Measurements from ENCODE around the gene PAX8. TPM values are rescaled to one million over a fixed set of nuclear protein-coding genes. Genes with fewer than 3 reads are reported as not detected.

Gene PAX8
- total and polyA plus RNA-seq, 5 experiments from 2014 or later = 0.52 to 1.6 (median 0.73) TPM

- Mint-ChIP-seq H3K9me3 (no peaks in the 10 kb centered on the region), H3K36me3 (peaks cover 0 to 4% (median 0%) of the 10 kb centered on the region in 3 donors), H3K4me3 (peak overlapping the region in 1 of 10 donors; percentile 5), H3K27ac (no peak overlapping the region), H3K27me3 (peaks cover 23 to 73% (median 49%) of the 10 kb centered on the region in 5 donors), H3K4me1 (peaks cover 11 to 36% (median 33%) of the 10 kb centered on the region in 4 donors)
- POLR2A ChIA-PET = no interaction called here
- ATAC-seq (no peak), DNase-seq (no peak)
These were observed 4.3 kb downstream of the PAX8 start for GRCh38 chr2:113274432-113274831.

- peaks cover 22 to 73% (median 47%) of the 10 kb centered on the region in 5 donors for H3K27me3 Mint-ChIP-seq
- POLR2A ChIA-PET = no interaction called here
- no peak overlapping the region for H3K27ac Mint-ChIP-seq
- H3K36me3 Mint-ChIP-seq = peaks cover 0 to 4% (median 0%) of the 10 kb centered on the region in 3 donors
- no peak overlapping the region for H3K4me3 Mint-ChIP-seq
- ATAC-seq (no peak), DNase-seq (no peak)
- no peaks in the 10 kb centered on the region for H3K9me3 Mint-ChIP-seq
- peaks cover 11 to 36% (median 33%) of the 10 kb centered on the region in 4 donors for H3K4me1 Mint-ChIP-seq
These were observed 4.7 kb downstream of the PAX8 start for GRCh38 chr2:113273981-113274380.

- Mint-ChIP-seq H3K4me3 (peak overlapping the region in 8 of 10 donors; percentile 0 to 63 (median 34)), H3K9me3 (no peaks in the 10 kb centered on the region), H3K36me3 (peaks cover 0 to 4% (median 0%) of the 10 kb centered on the region in 3 donors), H3K27ac (peak overlapping the region in 1 of 10 donors; percentile 43), H3K27me3 (peaks cover 22 to 79% (median 47%) of the 10 kb centered on the region in 5 donors), H3K4me1 (peaks cover 14 to 38% (median 35%) of the 10 kb centered on the region in 4 donors)
- peak; percentile 91 to 96 for ATAC-seq
- POLR2A ChIA-PET = interaction anchor here (0.9 to 1.0 kb wide), 2 partner anchors 14 to 19 kb away, joined by 3 read pairs; no protein-coding TSS in a partner anchor
- peak in 6 of 10 donors; percentile 13 to 49 (median 40) for DNase-seq
These were observed 5.6 kb downstream of the PAX8 start for GRCh38 chr2:113273027-113273551.

DNA sequence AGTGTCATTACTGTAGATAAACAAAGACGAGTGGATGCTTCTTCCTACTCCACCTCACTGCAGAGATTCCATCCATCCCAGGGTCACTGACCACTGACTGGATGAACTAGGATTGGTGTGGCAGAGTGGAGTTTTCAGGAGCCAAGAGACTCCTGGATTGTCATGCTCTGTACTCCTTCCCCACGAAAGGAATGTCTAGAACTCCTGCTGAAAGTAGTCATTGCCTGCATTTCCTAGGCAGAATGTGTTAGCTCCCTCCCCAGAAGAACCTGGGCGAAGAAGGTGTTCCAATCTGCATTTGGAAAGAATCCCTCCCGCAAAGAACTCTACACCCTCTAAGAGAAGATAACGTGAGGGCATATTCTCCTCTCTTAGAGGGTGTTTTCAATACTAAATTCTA lies 6.2 kb downstream of the PAX8 start:
- peak overlapping the region in 2 of 10 donors; percentile 14 to 25 for H3K4me3 Mint-ChIP-seq
- DNase-seq = no peak
- POLR2A ChIA-PET = interaction anchor here (0.9 to 1.0 kb wide), 2 partner anchors 13 to 18 kb away, joined by 3 read pairs; no protein-coding TSS in a partner anchor

GRCh38 chr2:113268621-113269360 lies 9.9 kb downstream of the PAX8 start:
- no peak for ATAC-seq
- Mint-ChIP-seq H3K27me3 (peaks cover 4 to 49% (median 25%) of the 10 kb centered on the region in 5 donors), H3K36me3 (peaks cover 0 to 9% (median 0%) of the 10 kb centered on the region in 3 donors), H3K4me3 (no peak overlapping the region), H3K4me1 (peaks cover 11 to 22% (median 15%) of the 10 kb centered on the region in 4 donors), H3K9me3 (no peaks in the 10 kb centered on the region), H3K27ac (peak overlapping the region in 2 of 10 donors; percentile 50 to 55)
- DNase-seq = no peak
- POLR2A ChIA-PET = interaction anchor here (0.7 kb wide), 1 partner anchor 8 kb away, joined by 3 read pairs; no protein-coding TSS in a partner anchor

More for the DNA sequence above, 6.2 kb downstream of the PAX8 start:
- H3K27me3 Mint-ChIP-seq = peaks cover 22 to 83% (median 47%) of the 10 kb centered on the region in 5 donors
- peaks cover 16 to 41% (median 34%) of the 10 kb centered on the region in 4 donors for H3K4me1 Mint-ChIP-seq
- peaks cover 0 to 4% (median 0%) of the 10 kb centered on the region in 3 donors for H3K36me3 Mint-ChIP-seq
- H3K27ac Mint-ChIP-seq = no peak overlapping the region
- no peaks in the 10 kb centered on the region for H3K9me3 Mint-ChIP-seq
- ATAC-seq = no peak

- no peaks in the 10 kb centered on the region for H3K9me3 Mint-ChIP-seq
- no peak overlapping the region for H3K4me3 Mint-ChIP-seq
- DNase-seq (no peak), ATAC-seq (no peak)
- H3K36me3 Mint-ChIP-seq = peaks cover 0 to 9% (median 0%) of the 10 kb centered on the region in 3 donors
- POLR2A ChIA-PET = no interaction called here
- H3K27ac Mint-ChIP-seq = no peak overlapping the region
- peaks cover 1 to 26% (median 7%) of the 10 kb centered on the region in 5 donors for H3K27me3 Mint-ChIP-seq
- H3K4me1 Mint-ChIP-seq = peaks cover 0 to 12% (median 6%) of the 10 kb centered on the region in 4 donors
These were observed 12.3 kb downstream of the PAX8 start for GRCh38 chr2:113266431-113266830.

- peaks cover 0 to 12% (median 5%) of the 10 kb centered on the region in 5 donors for H3K27me3 Mint-ChIP-seq
- no peak overlapping the region for H3K4me3 Mint-ChIP-seq
- ATAC-seq (no peak), DNase-seq (no peak)
- peaks cover 0 to 9% (median 0%) of the 10 kb centered on the region in 3 donors for H3K36me3 Mint-ChIP-seq
- POLR2A ChIA-PET = no interaction called here
- H3K4me1 Mint-ChIP-seq = peaks cover 6 to 28% (median 17%) of the 10 kb centered on the region in 4 donors
- H3K27ac Mint-ChIP-seq = peak overlapping the region in 2 of 10 donors; percentile 11 to 42
- H3K9me3 Mint-ChIP-seq = no peaks in the 10 kb centered on the region
These were observed 13.9 kb downstream of the PAX8 start for GRCh38 chr2:113264713-113265403.

- no peak for ATAC-seq
- Mint-ChIP-seq H3K27ac (no peak overlapping the region), H3K4me3 (no peak overlapping the region), H3K9me3 (no peaks in the 10 kb centered on the region), H3K4me1 (peaks cover 11 to 31% (median 19%) of the 10 kb centered on the region in 4 donors), H3K36me3 (peaks cover 0 to 9% (median 0%) of the 10 kb centered on the region in 3 donors), H3K27me3 (peaks cover 0 to 11% (median 5%) of the 10 kb centered on the region in 5 donors)
- DNase-seq = no peak
- POLR2A ChIA-PET = no interaction called here
These were observed 15.2 kb downstream of the PAX8 start for GRCh38 chr2:113263546-113263945.

DNA sequence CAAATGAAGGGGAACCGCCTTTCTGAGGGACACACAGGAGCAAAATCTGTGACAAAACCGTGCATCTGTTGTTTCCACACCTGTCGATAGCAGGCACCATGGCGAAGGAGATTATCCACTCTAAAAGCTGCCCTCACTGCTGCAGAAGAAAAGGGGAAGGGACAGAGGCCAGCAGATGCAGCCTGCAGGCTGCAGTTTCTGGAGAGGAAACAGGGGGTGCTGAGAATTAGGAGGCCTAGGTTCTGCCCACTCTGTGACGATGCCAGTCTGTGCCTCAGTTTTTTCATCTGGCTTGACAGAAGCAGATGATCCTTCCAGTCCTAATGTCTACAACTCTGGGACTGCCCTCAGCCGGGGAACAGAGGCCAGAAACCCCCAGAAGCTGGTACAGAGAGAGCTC lies 17.7 kb downstream of the PAX8 start:
- no peaks in the 10 kb centered on the region for H3K9me3 Mint-ChIP-seq
- H3K36me3 Mint-ChIP-seq = peaks cover 0 to 9% (median 0%) of the 10 kb centered on the region in 3 donors
- ATAC-seq (no peak), DNase-seq (no peak)
- H3K27me3 Mint-ChIP-seq = peaks cover 0 to 6% (median 1%) of the 10 kb centered on the region in 5 donors
- H3K4me1 Mint-ChIP-seq = peaks cover 26 to 44% (median 38%) of the 10 kb centered on the region in 4 donors
- H3K27ac Mint-ChIP-seq = peak overlapping the region in 4 of 10 donors; percentile 22 to 37 (median 26)
- POLR2A ChIA-PET = interaction anchor here (1.0 kb wide), 1 partner anchor 10 kb away, joined by 3 read pairs; no protein-coding TSS in a partner anchor
- H3K4me3 Mint-ChIP-seq = no peak overlapping the region

DNA sequence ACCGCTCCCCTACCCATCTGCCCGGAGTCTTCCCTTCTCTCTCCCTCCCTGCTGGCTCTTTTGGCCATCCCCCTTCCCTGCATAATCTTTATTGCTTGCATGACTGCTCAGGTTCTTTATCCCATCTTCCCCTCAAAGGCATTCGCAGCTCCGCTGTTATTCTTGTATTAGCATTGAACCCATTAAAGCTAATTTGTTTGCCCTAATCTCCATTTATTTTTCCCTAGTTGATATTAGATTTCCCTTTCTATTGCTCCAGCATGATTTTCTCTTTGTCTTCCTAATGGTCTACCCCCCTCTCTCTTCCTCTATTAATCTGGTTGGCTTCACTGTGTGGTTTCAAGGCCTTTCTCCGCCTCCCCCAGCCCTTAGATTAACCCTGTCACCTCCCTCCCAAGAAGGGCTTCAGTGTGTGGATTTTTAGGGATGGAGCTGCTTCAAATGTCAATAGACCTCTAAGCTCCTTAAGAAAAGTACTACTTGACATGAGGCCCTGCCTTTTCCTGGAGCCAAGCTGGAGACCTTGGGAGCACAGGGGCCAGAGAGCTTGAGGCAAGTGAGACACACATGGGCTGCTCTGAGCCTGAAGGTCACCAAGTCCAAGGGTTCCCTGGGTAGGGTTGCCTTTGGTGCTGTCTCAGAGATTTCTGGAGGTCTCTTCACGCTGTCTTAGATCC lies 20.1 kb downstream of the PAX8 start:
- Mint-ChIP-seq H3K9me3 (peaks cover 0 to 2% (median 0%) of the 10 kb centered on the region in 9 donors), H3K27ac (peak overlapping the region in 8 of 10 donors; percentile 11 to 78 (median 62)), H3K36me3 (no peaks in the 10 kb centered on the region), H3K4me3 (peak overlapping the region in 3 of 10 donors; percentile 16 to 45 (median 39)), H3K27me3 (no peaks in the 10 kb centered on the region), H3K4me1 (peaks cover 36 to 68% (median 58%) of the 10 kb centered on the region in 4 donors)
- POLR2A ChIA-PET = interaction anchor here (1.5 kb wide), 1 partner anchor 15 kb away, joined by 3 read pairs; no protein-coding TSS in a partner anchor
- ATAC-seq (no peak), DNase-seq (no peak)

DNA sequence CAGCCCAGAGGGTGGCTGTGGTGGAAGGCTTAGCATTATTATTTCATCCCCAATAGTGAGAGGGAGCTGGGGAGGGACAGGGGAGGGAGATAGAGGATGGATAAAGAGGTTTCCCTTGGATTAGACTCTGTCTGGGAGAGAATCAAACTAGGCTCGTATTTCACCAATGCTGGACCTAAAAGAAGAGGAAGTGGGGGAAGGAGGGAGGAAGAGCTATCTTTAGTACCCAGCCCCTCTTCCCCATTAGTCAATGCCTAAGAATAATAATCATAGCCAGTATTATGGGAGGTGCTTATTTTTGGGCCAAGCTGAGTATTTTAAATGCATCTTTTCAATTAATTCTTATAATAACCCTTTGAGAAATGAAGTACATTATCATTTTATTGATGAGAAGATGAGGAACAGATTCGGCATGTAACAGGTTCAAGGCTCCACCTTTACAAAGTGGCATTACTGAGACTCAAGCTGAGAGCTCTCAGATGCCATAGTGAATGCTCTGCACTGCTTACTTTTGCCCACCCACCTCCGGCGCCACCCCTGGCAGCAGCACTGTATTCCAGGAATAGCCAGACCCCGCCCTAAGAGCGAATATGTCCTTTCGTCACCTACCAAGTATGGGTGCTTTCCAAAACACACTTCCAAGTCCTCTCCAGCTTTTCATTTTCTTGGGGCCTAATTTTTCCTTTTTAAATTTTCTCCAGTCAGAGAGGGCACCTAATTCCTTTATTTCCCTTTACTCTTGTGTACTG lies 21.0 kb downstream of the PAX8 start:
- ATAC-seq = no peak
- H3K27ac Mint-ChIP-seq = peak overlapping the region in 8 of 10 donors; percentile 15 to 89 (median 60)
- H3K4me1 Mint-ChIP-seq = peaks cover 45 to 77% (median 67%) of the 10 kb centered on the region in 4 donors
- DNase-seq = no peak
- peak overlapping the region in 4 of 10 donors; percentile 16 to 71 (median 40) for H3K4me3 Mint-ChIP-seq
- H3K36me3 Mint-ChIP-seq = no peaks in the 10 kb centered on the region
- H3K27me3 Mint-ChIP-seq = no peaks in the 10 kb centered on the region
- peaks cover 0 to 11% (median 0%) of the 10 kb centered on the region in 9 donors for H3K9me3 Mint-ChIP-seq
- POLR2A ChIA-PET = no interaction called here

All from naive thymus-derived CD8-positive, alpha-beta T cell (primary cell).